Jurkat, Clone E6-1 (cell line): ENCODE measurements around the gene AQP9.
"Not testable (repeated sequence)": the region's sequence is repeated elsewhere in the genome, so short reads cannot be mapped to it uniquely, and the experiment has no call there.

ENCODE experiments used
- DNase-seq: peaks from one replicate; pipeline ENCODE4 v3.0.0-alpha.2; 2011; ENCODE audit warnings: low read depth, low spot score
- H3K4me3 ChIP-seq: 2 replicates; pipeline ENCODE4 v1.5.1; 2011; ENCODE audit warnings: mild to moderate bottlenecking, low read length, control low read depth, moderate library complexity

AQP9 gene

GRCh38 chr15:58171476-58172061 lies 33.4 kb downstream of the AQP9 start:
- no peak overlapping the region for H3K4me3 ChIP-seq

GRCh38 chr15:58174709-58175108 lies 36.5 kb downstream of the AQP9 start:
- H3K4me3 ChIP-seq, result no peak overlapping the region
- no peak for DNase-seq

More at GRCh38 chr15:58171476-58172061, 33.4 kb downstream of the AQP9 start:
- no peak for DNase-seq

GRCh38 chr15:58175955-58176354 lies 37.8 kb downstream of the AQP9 start:
- H3K4me3 ChIP-seq, result no peak overlapping the region
- no peak for DNase-seq

- DNase-seq, result no peak
- H3K4me3 ChIP-seq, result no peak overlapping the region
Observed at GRCh38 chr15:58178668-58179067, 40.5 kb downstream of the AQP9 start.

GRCh38 chr15:58179206-58179605 lies 41.0 kb downstream of the AQP9 start:
- no peak overlapping the region for H3K4me3 ChIP-seq
- DNase-seq, result no peak

GRCh38 chr15:58179741-58180381 lies 41.7 kb downstream of the AQP9 start:
- DNase-seq, result no peak
- no peak overlapping the region for H3K4me3 ChIP-seq

GRCh38 chr15:58182460-58183163 lies 44.4 kb downstream of the AQP9 start:
- no peak overlapping the region for H3K4me3 ChIP-seq
- DNase-seq, result peak; percentile 25

GRCh38 chr15:58185439-58185838 lies 47.3 kb downstream of the AQP9 start:
- H3K4me3 ChIP-seq, result no peak overlapping the region
- DNase-seq, result peak; percentile 4

- no peak overlapping the region for H3K4me3 ChIP-seq
- DNase-seq, result no peak
Observed at GRCh38 chr15:58189148-58189811, 51.1 kb downstream of the AQP9 start.

- H3K4me3 ChIP-seq, result no peak overlapping the region
- no peak for DNase-seq
Observed at GRCh38 chr15:58190419-58190818, 52.2 kb downstream of the AQP9 start.

- not testable (repeated sequence) for DNase-seq, H3K4me3 ChIP-seq
Observed at GRCh38 chr15:58193636-58194035, 55.5 kb downstream of the AQP9 start.

GRCh38 chr15:58200739-58201138 lies 62.6 kb downstream of the AQP9 start:
- no peak overlapping the region for H3K4me3 ChIP-seq
- DNase-seq, result no peak

GRCh38 chr15:58201516-58201915 lies 63.3 kb downstream of the AQP9 start:
- DNase-seq, result no peak
- H3K4me3 ChIP-seq, result no peak overlapping the region

GRCh38 chr15:58203537-58203936 lies 65.4 kb downstream of the AQP9 start:
- no peak for DNase-seq
- H3K4me3 ChIP-seq, result no peak overlapping the region

- no peak overlapping the region for H3K4me3 ChIP-seq
- no peak for DNase-seq
Observed at GRCh38 chr15:58206151-58206550, 68.0 kb downstream of the AQP9 start.

GRCh38 chr15:58208217-58208616 lies 70.0 kb downstream of the AQP9 start:
- not testable (repeated sequence) for DNase-seq, H3K4me3 ChIP-seq

GRCh38 chr15:58209007-58209481 lies 70.9 kb downstream of the AQP9 start:
- not testable (repeated sequence) for H3K4me3 ChIP-seq, DNase-seq

- not testable (repeated sequence) for DNase-seq, H3K4me3 ChIP-seq
Observed at GRCh38 chr15:58210031-58210430, 71.8 kb downstream of the AQP9 start.

- DNase-seq, result peak; percentile 40
- no peak overlapping the region for H3K4me3 ChIP-seq
Observed at GRCh38 chr15:58212909-58213526, 74.8 kb downstream of the AQP9 start.
